KMS-11 (cell line): ENCODE measurements around the gene PHF20.

Experiments
- H2AFZ ChIP-seq: fragments of 200-600 bp; sonication (generic); 2 replicates; pipeline ENCODE4 v1.6.1; 2016; ENCODE audit warnings: antibody characterized with exemption, mixed run types, low read depth
- H3K27ac ChIP-seq: fragments of 200-600 bp; sonication (generic); 2 replicates; pipeline ENCODE4 v1.6.1; 2016; ENCODE audit warnings: mild to moderate bottlenecking, mixed run types
- H3K27me3 ChIP-seq: fragments of 200-600 bp; sonication (generic); 2 replicates; pipeline ENCODE4 v1.6.1; 2017; ENCODE audit warnings: mild to moderate bottlenecking, low read depth, mixed run types, moderate library complexity; ENCODE audit not compliant: insufficient read depth
- H3K36me3 ChIP-seq: fragments of 200-600 bp; sonication (generic); 2 replicates; pipeline ENCODE4 v1.6.1; 2017; ENCODE audit warnings: mild to moderate bottlenecking, mixed run types; ENCODE audit not compliant: insufficient read depth
- H3K4me1 ChIP-seq: fragments of 200-600 bp; sonication (generic); 2 replicates; pipeline ENCODE4 v1.6.1; 2016; ENCODE audit warnings: mild to moderate bottlenecking, low read depth, mixed run types; ENCODE audit not compliant: poor library complexity, severe bottlenecking
- H3K4me2 ChIP-seq: fragments of 200-600 bp; sonication (generic); 2 replicates; pipeline ENCODE4 v1.7.0; 2016; ENCODE audit warnings: mild to moderate bottlenecking, mixed run types
- H3K4me3 ChIP-seq: fragments of 200-600 bp; sonication (generic); IDR thresholded peaks from 2 replicates; pipeline ENCODE4 v1.6.1; 2017; ENCODE audit warnings: low read depth, low read length, mixed read lengths; ENCODE audit not compliant: insufficient read depth
- H3K79me2 ChIP-seq: fragments of 200-600 bp; sonication (generic); 2 replicates; pipeline ENCODE4 v1.6.1; 2016; ENCODE audit warnings: low read depth, mixed run types; ENCODE audit not compliant: insufficient read depth
- H3K9ac ChIP-seq: fragments of 200-600 bp; sonication (generic); 2 replicates; pipeline ENCODE4 v1.6.1; 2016; ENCODE audit warnings: mild to moderate bottlenecking, mixed run types
- H4K20me1 ChIP-seq: fragments of 200-600 bp; sonication (generic); 2 replicates; pipeline ENCODE4 v1.6.1; 2016; ENCODE audit warnings: mild to moderate bottlenecking, mixed run types; ENCODE audit not compliant: insufficient read depth
- CTCF ChIP-seq: fragments of 200-600 bp; sonication (generic); conservative IDR thresholded peaks from 2 replicates; pipeline ENCODE4 v1.6.1; 2017; ENCODE audit warnings: low read depth, mild to moderate bottlenecking, antibody characterized with exemption, low read length, moderate library complexity, mixed read lengths

PHF20 gene

GRCh38 chr20:35902545-35902941 is 130.7 kb downstream of the PHF20 start:
- Histone ChIP-seq H2AFZ (no peak overlapping the region), H3K4me1 (peaks cover 12% of the 10 kb centered on the region), H4K20me1 (no peaks in the 10 kb centered on the region), H3K79me2 (no peaks in the 10 kb centered on the region), H3K9ac (no peak overlapping the region), H3K36me3 (no peaks in the 10 kb centered on the region), H3K27ac (no peak overlapping the region), H3K4me2 (no peak overlapping the region), H3K4me3 (no peak overlapping the region), H3K27me3 (no peaks in the 10 kb centered on the region)
- no peak for TF ChIP-seq CTCF

- H3K9ac ChIP-seq, result no peak overlapping the region
- peaks cover 25% of the 10 kb centered on the region for H3K4me1 ChIP-seq
- TF ChIP-seq CTCF, result no peak
- H3K27ac ChIP-seq, result no peak overlapping the region
- no peaks in the 10 kb centered on the region for H3K27me3 ChIP-seq
- H3K4me3 ChIP-seq, result no peak overlapping the region
- H4K20me1 ChIP-seq, result no peaks in the 10 kb centered on the region
- no peak overlapping the region for H2AFZ ChIP-seq
- no peaks in the 10 kb centered on the region for H3K36me3 ChIP-seq
- H3K79me2 ChIP-seq, result no peaks in the 10 kb centered on the region
- no peak overlapping the region for H3K4me2 ChIP-seq
These were observed 132.0 kb downstream of the PHF20 start for GRCh38 chr20:35903843-35904242.

DNA sequence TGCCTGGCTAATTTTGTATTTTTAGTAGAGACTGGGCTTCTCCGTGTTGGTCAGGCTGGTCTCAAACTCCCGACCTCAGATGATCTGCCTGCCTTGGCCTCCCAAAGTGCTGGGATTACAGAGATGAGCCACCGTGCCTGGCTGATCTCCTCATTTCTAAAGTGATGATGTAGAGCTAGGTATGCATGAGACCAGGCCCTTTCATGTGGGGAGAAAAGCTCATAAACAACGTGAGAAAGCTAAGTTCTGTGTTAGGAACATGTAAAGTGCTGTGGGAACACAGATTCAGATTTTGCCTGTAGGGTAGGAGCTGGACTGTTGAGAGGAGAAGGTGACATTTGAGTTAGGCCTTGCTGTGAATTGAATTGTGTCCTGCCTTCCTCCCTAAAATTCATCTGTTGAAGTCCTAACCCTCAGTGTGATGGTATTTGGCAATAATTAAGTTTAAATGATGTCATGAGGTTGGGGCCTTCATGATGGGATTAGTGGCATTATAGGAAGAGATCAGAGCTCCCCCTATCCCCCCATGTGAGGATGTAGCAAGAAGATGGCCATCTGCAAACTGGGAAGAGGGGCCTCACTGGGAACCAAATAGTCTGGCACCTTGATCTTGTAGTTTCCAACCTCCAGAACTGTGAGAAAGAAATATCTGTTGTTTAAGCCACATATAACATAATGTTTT is 133.3 kb downstream of the PHF20 start:
- H3K27me3 ChIP-seq, result no peaks in the 10 kb centered on the region
- no peak overlapping the region for H3K9ac ChIP-seq
- H3K27ac ChIP-seq, result no peak overlapping the region
- H2AFZ ChIP-seq, result no peak overlapping the region
- TF ChIP-seq CTCF, result no peak
- no peak overlapping the region for H3K4me2 ChIP-seq
- H3K36me3 ChIP-seq, result no peaks in the 10 kb centered on the region
- H3K79me2 ChIP-seq, result no peaks in the 10 kb centered on the region
- peaks cover 38% of the 10 kb centered on the region for H3K4me1 ChIP-seq
- H3K4me3 ChIP-seq, result no peak overlapping the region
- no peaks in the 10 kb centered on the region for H4K20me1 ChIP-seq

GRCh38 chr20:35907017-35907701 is 135.3 kb downstream of the PHF20 start:
- TF ChIP-seq CTCF, result no peak
- H3K4me2 ChIP-seq, result peak overlapping the region; percentile 76; the same call in 1 of the 2 replicates
- H2AFZ ChIP-seq, result no peak overlapping the region
- no peaks in the 10 kb centered on the region for H3K79me2 ChIP-seq
- no peak overlapping the region for H3K9ac ChIP-seq
- no peaks in the 10 kb centered on the region for H3K36me3 ChIP-seq
- H3K4me1 ChIP-seq, result peaks cover 48% of the 10 kb centered on the region
- no peaks in the 10 kb centered on the region for H3K27me3 ChIP-seq
- no peak overlapping the region for H3K4me3 ChIP-seq
- no peak overlapping the region for H3K27ac ChIP-seq
- H4K20me1 ChIP-seq, result no peaks in the 10 kb centered on the region
